Aorta (tissue), 5 donors: ENCODE measurements around the gene IKZF1. TPM values are rescaled to one million over a fixed set of nuclear protein-coding genes. Genes with fewer than 3 reads are reported as not detected.

Experiments used
- ATAC-seq: fragments of 200-7000 bp; cut with Tn5 transposase; one replicate; pipeline ENCODE4 v1.9.1; 2022; ENCODE audit warnings: moderate library complexity; ENCODE audit not compliant: low FRiP score
- DNase-seq, 2 donors: peaks; one replicate each; pipeline ENCODE4 v3.0.0-alpha.2; 2020
- H3K27ac ChIP-seq, 2 donors: one replicate each; pipeline ENCODE4 v1.5.1; 2013; ENCODE audit warnings: low read length in 2 of 2, mild to moderate bottlenecking in 2 of 2, moderate library complexity in 2 of 2, control low read depth in 1 of 2, inconsistent platforms in 1 of 2, low read depth in 1 of 2
- H3K27me3 ChIP-seq, 2 donors: one replicate each; pipeline ENCODE4 v1.6.1; 2013; ENCODE audit warnings: control low read depth in 1 of 2, low read length in 1 of 2, mild to moderate bottlenecking in 1 of 2, moderate library complexity in 1 of 2; ENCODE audit not compliant: insufficient read depth in 2 of 2, control insufficient read depth in 1 of 2
- H3K36me3 ChIP-seq, 2 donors: one replicate each; pipeline ENCODE4 v1.6.1; 2013; ENCODE audit warnings: control low read depth in 1 of 2, low read length in 1 of 2, mild to moderate bottlenecking in 1 of 2; ENCODE audit not compliant: insufficient read depth in 2 of 2, control insufficient read depth in 1 of 2
- H3K4me1 ChIP-seq, 2 donors: one replicate each; pipeline ENCODE4 v1.6.1; 2013; ENCODE audit warnings: low read length in 2 of 2, control low read depth in 1 of 2, mild to moderate bottlenecking in 1 of 2, moderate library complexity in 1 of 2; ENCODE audit not compliant: insufficient read depth in 2 of 2, control insufficient read depth in 1 of 2
- H3K4me3 ChIP-seq, 2 donors: one replicate each; pipeline ENCODE4 v1.5.1; 2013; ENCODE audit warnings: low read length in 2 of 2, control low read depth in 1 of 2, mild to moderate bottlenecking in 1 of 2
- H3K9me3 ChIP-seq: one replicate; pipeline ENCODE4 v1.6.1; 2013; ENCODE audit warnings: mild to moderate bottlenecking, low read length; ENCODE audit not compliant: control insufficient read depth
- WGBS, 2 donors: extraction: QIAGEN DNeasy Blood & Tissue Kit; methylation state at CpG; one replicate each; pipeline ENCODE4 v1.1.7; 2013; 5-methylcytosine and 5-hydroxymethylcytosine counted together
- intact Hi-C, 2 donors: fragments of 100-400 bp; cut with DNase I; formaldehyde crosslinking; loops; one replicate each; pipeline versions ENCODE4 v1.14.2 to v1.15.0; 2022
- polyA plus RNA-seq, 2 donors: library from polyadenylated mRNA; stranded (reverse); fragments of 200-250 nt; gene quantifications; one replicate each; pipeline ENCODE4 v1.2.3, GENCODE V29; 2013
- total RNA-seq, 2 donors: library from RNA; stranded (reverse); fragmentation: NEBNext Ultra II Directional; extraction: Animal tissue kit (Norgen Biotek cat#: 25700); gene quantifications; one replicate each; pipeline ENCODE4 v1.2.1, GENCODE V29; 2021
- donor health status: healthy with polysubstance abuse.
- donor health status: Bipolar disorder and iron deficiency.
- donor health status: DM: no; HTN: no; CAD: no.
- donor health status: DM: no; HTN: no; CAD: no.
- donor health status: DM: yes; HTN: yes; CAD: no.

IKZF1 gene
- total and polyA plus RNA-seq, 4 donors = 2.5 to 24.4 (median 9.7) TPM

- intact Hi-C loops = no loop called here
- no peaks in the 10 kb centered on the region for H3K36me3 ChIP-seq
- WGBS, 2 donors = 38 to 39% methylated on average over 10 of the region's 10 CpGs
These were observed 74.6 kb downstream of the IKZF1 start for GRCh38 chr7:50379082-50379481.

GRCh38 chr7:50379539-50379938, 75.0 kb downstream of the IKZF1 start:
- WGBS, 2 donors = 62 to 81% methylated on average over 1 of the region's 1 CpG
- Histone ChIP-seq H3K4me1 (no peaks in the 10 kb centered on the region), H3K27me3 (no peaks in the 10 kb centered on the region), H3K9me3 (no peaks in the 10 kb centered on the region), H3K4me3 (no peak overlapping the region), H3K27ac (no peak overlapping the region), H3K36me3 (no peaks in the 10 kb centered on the region)
- ATAC-seq (no peak), DNase-seq (no peak)
- intact Hi-C loops = no loop called here

More at GRCh38 chr7:50379082-50379481, 74.6 kb downstream of the IKZF1 start:
- Histone ChIP-seq H3K9me3 (no peaks in the 10 kb centered on the region), H3K27ac (no peak overlapping the region), H3K4me3 (no peak overlapping the region), H3K27me3 (no peaks in the 10 kb centered on the region), H3K4me1 (no peaks in the 10 kb centered on the region)
- no peak for DNase-seq
- ATAC-seq = no peak

GRCh38 chr7:50382455-50382854, 77.9 kb downstream of the IKZF1 start:
- Histone ChIP-seq H3K9me3 (no peaks in the 10 kb centered on the region), H3K36me3 (no peaks in the 10 kb centered on the region), H3K27me3 (no peaks in the 10 kb centered on the region), H3K4me1 (no peaks in the 10 kb centered on the region), H3K27ac (no peak overlapping the region), H3K4me3 (no peak overlapping the region)
- WGBS, 2 donors = 76 to 81% methylated on average over 21 of the region's 21 CpGs
- ATAC-seq (no peak), DNase-seq (no peak)
- intact Hi-C loops = no loop called here

- H3K36me3 ChIP-seq = no peaks in the 10 kb centered on the region
- no peaks in the 10 kb centered on the region for H3K27me3 ChIP-seq
- no peaks in the 10 kb centered on the region for H3K9me3 ChIP-seq
- H3K4me3 ChIP-seq = no peak overlapping the region
- 67 to 74% methylated on average over 10 to 11 of the region's 11 CpGs for WGBS, 2 donors
- no peak for DNase-seq
- H3K27ac ChIP-seq = no peak overlapping the region
- intact Hi-C loops = no loop called here
- no peaks in the 10 kb centered on the region for H3K4me1 ChIP-seq
- no peak for ATAC-seq
These were observed 82.8 kb downstream of the IKZF1 start for GRCh38 chr7:50387351-50387750.

GRCh38 chr7:50389961-50390360, 85.4 kb downstream of the IKZF1 start:
- no peaks in the 10 kb centered on the region for H3K9me3 ChIP-seq
- H3K4me1 ChIP-seq = no peaks in the 10 kb centered on the region
- WGBS, 2 donors = 74 to 77% methylated on average over 3 of the region's 3 CpGs
- DNase-seq (no peak), ATAC-seq (no peak)
- intact Hi-C loops = no loop called here
- peaks cover 0 to 1% of the 10 kb centered on the region in 2 donors for H3K27me3 ChIP-seq
- H3K4me3 ChIP-seq = no peak overlapping the region
- no peak overlapping the region for H3K27ac ChIP-seq
- H3K36me3 ChIP-seq = no peaks in the 10 kb centered on the region

DNA sequence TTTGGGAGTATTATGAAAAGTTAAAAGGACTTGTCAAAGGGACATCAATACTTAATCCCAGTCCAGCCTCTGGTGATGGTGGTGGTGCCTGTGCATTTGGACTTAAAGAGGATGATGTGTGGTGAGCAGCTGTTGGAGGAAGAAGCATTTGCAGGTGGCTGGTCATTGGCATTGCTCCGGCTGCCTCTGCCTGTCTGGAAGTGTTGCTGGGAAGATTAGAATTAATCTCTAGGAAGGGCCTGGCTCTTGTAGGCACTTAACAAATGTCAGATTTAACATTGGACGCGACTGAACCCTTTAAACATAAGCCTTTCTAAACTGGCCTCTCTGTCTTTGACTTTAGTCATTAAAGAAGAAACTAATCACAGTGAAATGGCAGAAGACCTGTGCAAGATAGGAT, 86.9 kb downstream of the IKZF1 start:
- intact Hi-C loops = no loop called here
- H3K27ac ChIP-seq = no peak overlapping the region
- no peak overlapping the region for H3K4me3 ChIP-seq
- no peaks in the 10 kb centered on the region for H3K9me3 ChIP-seq
- DNase-seq (no peak), ATAC-seq (no peak)
- 72 to 89% methylated on average over 3 of the region's 3 CpGs for WGBS, 2 donors
- H3K27me3 ChIP-seq = peaks cover 0 to 1% of the 10 kb centered on the region in 2 donors
- H3K36me3 ChIP-seq = no peaks in the 10 kb centered on the region
- no peaks in the 10 kb centered on the region for H3K4me1 ChIP-seq

DNA sequence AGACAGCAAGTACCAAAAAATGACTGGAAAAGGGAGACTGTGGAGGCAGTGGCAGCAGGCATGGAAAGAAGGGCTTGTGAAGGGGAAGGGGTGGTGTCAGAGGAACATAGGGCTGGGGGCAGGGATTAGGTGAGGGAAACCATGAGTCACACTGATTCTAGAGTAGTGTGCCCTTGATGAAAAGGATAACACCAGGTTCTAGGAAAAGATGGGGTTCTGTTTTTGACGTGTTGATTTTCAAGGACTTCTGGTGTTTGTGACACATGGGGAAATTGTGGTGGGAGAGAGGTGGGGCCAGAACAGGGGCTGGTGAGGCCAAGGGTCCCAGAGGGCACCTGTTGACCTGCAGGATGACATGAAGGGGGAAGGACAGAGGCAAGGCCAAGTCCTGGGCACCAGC, 88.6 kb downstream of the IKZF1 start:
- intact Hi-C loops = no loop called here
- no peaks in the 10 kb centered on the region for H3K36me3 ChIP-seq
- H3K27ac ChIP-seq = no peak overlapping the region
- no peak for DNase-seq
- WGBS, 2 donors = 81 to 87% methylated on average over 1 of the region's 1 CpG
- ATAC-seq = no peak
- H3K4me3 ChIP-seq = no peak overlapping the region
- H3K27me3 ChIP-seq = peaks cover 0 to 1% of the 10 kb centered on the region in 2 donors
- no peaks in the 10 kb centered on the region for H3K4me1 ChIP-seq
- no peaks in the 10 kb centered on the region for H3K9me3 ChIP-seq

DNA sequence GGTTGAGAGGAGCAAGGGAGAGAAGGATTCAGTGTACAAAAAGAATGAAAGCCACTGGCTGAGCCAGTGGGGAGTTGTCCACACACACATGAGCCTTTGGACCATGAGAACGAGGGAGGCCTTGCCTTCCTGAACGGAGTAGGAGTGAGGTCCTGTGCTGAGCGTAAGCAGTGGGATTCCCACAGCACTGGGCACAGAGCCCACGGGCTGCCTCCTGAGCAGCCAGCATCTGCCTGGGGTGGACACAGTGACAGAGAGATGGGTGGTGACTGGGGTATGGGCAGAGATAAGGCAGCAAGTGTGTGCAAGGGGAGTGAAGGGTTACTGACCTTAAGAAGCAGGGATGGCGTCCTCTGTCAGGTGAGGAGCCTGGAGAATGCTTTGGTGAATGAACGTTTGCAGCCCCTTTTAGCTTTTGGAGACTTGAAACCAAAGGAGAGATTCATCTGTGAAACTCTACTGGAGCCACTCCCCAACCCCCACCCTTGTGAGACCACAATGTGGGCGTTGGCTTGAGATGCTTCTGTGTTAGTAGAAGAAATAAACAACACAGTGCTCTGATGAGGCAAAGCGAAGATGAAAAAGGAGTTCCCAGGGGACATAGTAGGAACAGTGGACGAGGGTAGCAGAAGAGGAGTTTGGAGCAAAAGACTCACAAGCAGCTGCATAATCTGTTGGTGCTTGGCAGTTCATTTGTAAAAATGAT, 89.2 kb downstream of the IKZF1 start:
- H3K36me3 ChIP-seq = no peaks in the 10 kb centered on the region
- intact Hi-C loops = no loop called here
- peaks cover 0 to 1% of the 10 kb centered on the region in 2 donors for H3K27me3 ChIP-seq
- no peaks in the 10 kb centered on the region for H3K9me3 ChIP-seq
- DNase-seq (no peak), ATAC-seq (no peak)
- H3K4me3 ChIP-seq = no peak overlapping the region
- no peak overlapping the region for H3K27ac ChIP-seq
- H3K4me1 ChIP-seq = no peaks in the 10 kb centered on the region
- WGBS, 2 donors = 53 to 57% methylated on average over 9 of the region's 9 CpGs

- H3K27ac ChIP-seq = no peak overlapping the region
- H3K4me3 ChIP-seq = no peak overlapping the region
- H3K9me3 ChIP-seq = no peaks in the 10 kb centered on the region
- WGBS, 2 donors = 86 to 87% methylated on average over 1 of the region's 1 CpG
- H3K27me3 ChIP-seq = peaks cover 0 to 1% of the 10 kb centered on the region in 2 donors
- no peaks in the 10 kb centered on the region for H3K4me1 ChIP-seq
- no peak for DNase-seq
- intact Hi-C loops = no loop called here
- no peak for ATAC-seq
- H3K36me3 ChIP-seq = no peaks in the 10 kb centered on the region
These were observed 89.8 kb downstream of the IKZF1 start for GRCh38 chr7:50394315-50394714.
